SK-N-SH (cell line): ENCODE data around the gene AP1S3.

Experiments
- CHD2 ChIP-seq: fragments of 150-350 bp; IDR thresholded peaks from 2 replicates; pipeline ENCODE4 v1.6.1; 2018; ENCODE audit warnings: low read length; ENCODE audit not compliant: partially characterized antibody
- EP300 ChIP-seq, 2 experiments: IDR thresholded peaks; 2 replicates each; pipeline versions ENCODE4 v1.4.0 to v1.6.1; 2012; ENCODE audit warnings: borderline replicate concordance in 1 of 2, low read depth in 1 of 2, low read length in 1 of 2
- EZH2phosphoT487 ChIP-seq: fragments of 200-600 bp; sonication (generic); IDR thresholded peaks from 2 replicates; pipeline ENCODE4 v1.6.1; 2017; ENCODE audit warnings: low read depth, mixed run types, mild to moderate bottlenecking, antibody characterized with exemption, moderate library complexity, borderline replicate concordance
- FOSL2 ChIP-seq: IDR thresholded peaks from 2 replicates; pipeline ENCODE4 v1.4.0; 2012; ENCODE audit warnings: low read depth, mild to moderate bottlenecking, moderate library complexity, borderline replicate concordance
- GABPA ChIP-seq: IDR thresholded peaks from 2 replicates; pipeline ENCODE4 v1.4.0; 2012; ENCODE audit warnings: low read depth, mild to moderate bottlenecking
- MEF2A ChIP-seq: IDR thresholded peaks from 2 replicates; pipeline ENCODE4 v1.4.0; 2012; ENCODE audit warnings: low read depth, borderline replicate concordance
- MXI1 ChIP-seq: IDR thresholded peaks from 2 replicates; pipeline ENCODE4 v1.6.1; 2012; ENCODE audit warnings: mild to moderate bottlenecking, low read depth, low read length, improper control_type of control experiment
- NRF1 ChIP-seq: IDR thresholded peaks from 2 replicates; pipeline ENCODE4 v1.6.1; 2012; ENCODE audit warnings: low read depth, mild to moderate bottlenecking, low read length
- POLR2AphosphoS5 ChIP-seq: IDR thresholded peaks from 2 replicates; pipeline ENCODE4 v1.6.1; 2012; ENCODE audit warnings: low read depth, low read length
- SMC3 ChIP-seq: IDR thresholded peaks from 2 replicates; pipeline ENCODE4 v1.6.1; 2012; ENCODE audit warnings: low read depth, low read length, improper control_type of control experiment
- TAF1 ChIP-seq: IDR thresholded peaks from 2 replicates; pipeline ENCODE4 v1.6.1; 2012; ENCODE audit warnings: low read depth, mild to moderate bottlenecking, low read length, moderate library complexity, borderline replicate concordance
- TF ChIP-seq, protein P1 (sequence below): fragments of 200-600 bp; sonication (generic); IDR thresholded peaks from 2 replicates; pipeline ENCODE4 v1.6.1; 2017; ENCODE audit warnings: antibody characterized with exemption, mild to moderate bottlenecking, moderate library complexity
- TF ChIP-seq, protein P2 (sequence below): IDR thresholded peaks from 2 replicates; pipeline ENCODE4; 2012
- TF ChIP-seq, protein P3 (sequence below): IDR thresholded peaks from 2 replicates; pipeline ENCODE4 v1.6.1; 2012; ENCODE audit warnings: mild to moderate bottlenecking, low read depth, low read length, moderate library complexity

- no peak for TF ChIP-seq EZH2phosphoT487
- TF ChIP-seq, protein P1, sequence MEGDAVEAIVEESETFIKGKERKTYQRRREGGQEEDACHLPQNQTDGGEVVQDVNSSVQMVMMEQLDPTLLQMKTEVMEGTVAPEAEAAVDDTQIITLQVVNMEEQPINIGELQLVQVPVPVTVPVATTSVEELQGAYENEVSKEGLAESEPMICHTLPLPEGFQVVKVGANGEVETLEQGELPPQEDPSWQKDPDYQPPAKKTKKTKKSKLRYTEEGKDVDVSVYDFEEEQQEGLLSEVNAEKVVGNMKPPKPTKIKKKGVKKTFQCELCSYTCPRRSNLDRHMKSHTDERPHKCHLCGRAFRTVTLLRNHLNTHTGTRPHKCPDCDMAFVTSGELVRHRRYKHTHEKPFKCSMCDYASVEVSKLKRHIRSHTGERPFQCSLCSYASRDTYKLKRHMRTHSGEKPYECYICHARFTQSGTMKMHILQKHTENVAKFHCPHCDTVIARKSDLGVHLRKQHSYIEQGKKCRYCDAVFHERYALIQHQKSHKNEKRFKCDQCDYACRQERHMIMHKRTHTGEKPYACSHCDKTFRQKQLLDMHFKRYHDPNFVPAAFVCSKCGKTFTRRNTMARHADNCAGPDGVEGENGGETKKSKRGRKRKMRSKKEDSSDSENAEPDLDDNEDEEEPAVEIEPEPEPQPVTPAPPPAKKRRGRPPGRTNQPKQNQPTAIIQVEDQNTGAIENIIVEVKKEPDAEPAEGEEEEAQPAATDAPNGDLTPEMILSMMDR = no peak
- TF ChIP-seq POLR2AphosphoS5 = no peak
- TF ChIP-seq, protein P2, sequence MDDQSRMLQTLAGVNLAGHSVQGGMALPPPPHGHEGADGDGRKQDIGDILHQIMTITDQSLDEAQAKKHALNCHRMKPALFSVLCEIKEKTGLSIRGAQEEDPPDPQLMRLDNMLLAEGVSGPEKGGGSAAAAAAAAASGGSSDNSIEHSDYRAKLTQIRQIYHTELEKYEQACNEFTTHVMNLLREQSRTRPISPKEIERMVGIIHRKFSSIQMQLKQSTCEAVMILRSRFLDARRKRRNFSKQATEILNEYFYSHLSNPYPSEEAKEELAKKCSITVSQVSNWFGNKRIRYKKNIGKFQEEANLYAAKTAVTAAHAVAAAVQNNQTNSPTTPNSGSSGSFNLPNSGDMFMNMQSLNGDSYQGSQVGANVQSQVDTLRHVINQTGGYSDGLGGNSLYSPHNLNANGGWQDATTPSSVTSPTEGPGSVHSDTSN = no peak
- TF ChIP-seq SMC3 = no peak
- no peak for TF ChIP-seq FOSL2
- no peak for TF ChIP-seq NRF1
- no peak for TF ChIP-seq GABPA
- no peak for TF ChIP-seq EP300 (IDR thresholded peaks at IDR 0.05; ENCODE audit: borderline replicate concordance in 1 of 2, low read depth in 1 of 2, low read length in 1 of 2)
- TF ChIP-seq TAF1 = no peak
- TF ChIP-seq MXI1 = no peak
- TF ChIP-seq, protein P3, sequence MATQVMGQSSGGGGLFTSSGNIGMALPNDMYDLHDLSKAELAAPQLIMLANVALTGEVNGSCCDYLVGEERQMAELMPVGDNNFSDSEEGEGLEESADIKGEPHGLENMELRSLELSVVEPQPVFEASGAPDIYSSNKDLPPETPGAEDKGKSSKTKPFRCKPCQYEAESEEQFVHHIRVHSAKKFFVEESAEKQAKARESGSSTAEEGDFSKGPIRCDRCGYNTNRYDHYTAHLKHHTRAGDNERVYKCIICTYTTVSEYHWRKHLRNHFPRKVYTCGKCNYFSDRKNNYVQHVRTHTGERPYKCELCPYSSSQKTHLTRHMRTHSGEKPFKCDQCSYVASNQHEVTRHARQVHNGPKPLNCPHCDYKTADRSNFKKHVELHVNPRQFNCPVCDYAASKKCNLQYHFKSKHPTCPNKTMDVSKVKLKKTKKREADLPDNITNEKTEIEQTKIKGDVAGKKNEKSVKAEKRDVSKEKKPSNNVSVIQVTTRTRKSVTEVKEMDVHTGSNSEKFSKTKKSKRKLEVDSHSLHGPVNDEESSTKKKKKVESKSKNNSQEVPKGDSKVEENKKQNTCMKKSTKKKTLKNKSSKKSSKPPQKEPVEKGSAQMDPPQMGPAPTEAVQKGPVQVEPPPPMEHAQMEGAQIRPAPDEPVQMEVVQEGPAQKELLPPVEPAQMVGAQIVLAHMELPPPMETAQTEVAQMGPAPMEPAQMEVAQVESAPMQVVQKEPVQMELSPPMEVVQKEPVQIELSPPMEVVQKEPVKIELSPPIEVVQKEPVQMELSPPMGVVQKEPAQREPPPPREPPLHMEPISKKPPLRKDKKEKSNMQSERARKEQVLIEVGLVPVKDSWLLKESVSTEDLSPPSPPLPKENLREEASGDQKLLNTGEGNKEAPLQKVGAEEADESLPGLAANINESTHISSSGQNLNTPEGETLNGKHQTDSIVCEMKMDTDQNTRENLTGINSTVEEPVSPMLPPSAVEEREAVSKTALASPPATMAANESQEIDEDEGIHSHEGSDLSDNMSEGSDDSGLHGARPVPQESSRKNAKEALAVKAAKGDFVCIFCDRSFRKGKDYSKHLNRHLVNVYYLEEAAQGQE = no peak
- TF ChIP-seq MEF2A = no peak
- no peak for TF ChIP-seq CHD2
Observed at GRCh38 chr2:223887127-223887526, 49.7 kb upstream of the AP1S3 start.
